Fibroblast of lung (primary cell): Measurements from ENCODE around the gene GDPD4. TPM values are rescaled to one million over a fixed set of nuclear protein-coding genes. Genes with fewer than 3 reads are reported as not detected.

Experiments
- DNase-seq, 2 donors: peaks; one replicate each; pipeline versions ENCODE4 v3.0.0 to v3.0.0-alpha.2; 2010; ENCODE audit warnings: low read depth in 2 of 2
- H2AFZ ChIP-seq: 2 replicates; pipeline ENCODE4 v1.5.1; 2012; ENCODE audit warnings: low read length, control low read depth, inconsistent platforms
- H3K27ac ChIP-seq: 2 replicates; pipeline ENCODE4 v1.5.1; 2011; ENCODE audit warnings: low read length, control low read depth; ENCODE audit not compliant: insufficient read depth
- H3K27me3 ChIP-seq: 2 replicates; pipeline ENCODE4 v1.5.1; 2011; ENCODE audit warnings: mild to moderate bottlenecking, low read length; ENCODE audit not compliant: control insufficient read depth, insufficient read depth
- H3K36me3 ChIP-seq: 2 replicates; pipeline ENCODE4 v1.5.1; 2011; ENCODE audit warnings: low read length; ENCODE audit not compliant: control insufficient read depth, insufficient read depth
- H3K4me1 ChIP-seq: 2 replicates; pipeline ENCODE4 v1.5.1; 2011; ENCODE audit warnings: low read length; ENCODE audit not compliant: control insufficient read depth, insufficient read depth; ENCODE audit errors: extremely low read depth
- H3K4me2 ChIP-seq: 2 replicates; pipeline ENCODE4 v1.5.1; 2011; ENCODE audit warnings: low read length, control low read depth; ENCODE audit not compliant: insufficient read depth; ENCODE audit errors: extremely low read depth
- H3K4me3 ChIP-seq, 4 experiments: fragments of 200-600 bp in 1 of 4; sonication (generic) in 1 of 4; replicated peaks in 1 of 4; 2 replicates each; pipeline ENCODE4 v1.5.1; 2011 to 2016; ENCODE audit warnings: low read length in 4 of 4, low read depth in 3 of 4, mild to moderate bottlenecking in 3 of 4, control low read depth in 2 of 4, inconsistent platforms in 1 of 4, mixed read lengths in 1 of 4; ENCODE audit not compliant: insufficient read depth in 1 of 4; ENCODE audit errors: control extremely low read depth in 1 of 4
- H3K79me2 ChIP-seq: 2 replicates; pipeline ENCODE4 v1.5.1; 2012; ENCODE audit warnings: mild to moderate bottlenecking, low read length, inconsistent platforms; ENCODE audit not compliant: control insufficient read depth, insufficient read depth
- H3K9ac ChIP-seq: 2 replicates; pipeline ENCODE4 v1.5.1; 2011; ENCODE audit warnings: mild to moderate bottlenecking, low read length, control low read depth; ENCODE audit not compliant: insufficient read depth
- H3K9me3 ChIP-seq: 2 replicates; pipeline ENCODE4 v1.5.1; 2012; ENCODE audit warnings: low read depth, low read length; ENCODE audit not compliant: control insufficient read depth, insufficient read depth
- H4K20me1 ChIP-seq: 2 replicates; pipeline ENCODE4 v1.5.1; 2011; ENCODE audit warnings: low read length; ENCODE audit not compliant: control insufficient read depth, insufficient read depth; ENCODE audit errors: extremely low read depth
- CTCF ChIP-seq, 2 donors: IDR thresholded peaks in 1 of 2; conservative IDR thresholded peaks in 1 of 2; 1 replicate in 1 of 2; 2 replicates in 1 of 2; pipeline ENCODE4 v1.5.1; 2011 to 2012; ENCODE audit warnings: low read length in 2 of 2, control low read depth in 1 of 2, inconsistent platforms in 1 of 2, low read depth in 1 of 2, mild to moderate bottlenecking in 1 of 2
- EZH2 ChIP-seq: IDR thresholded peaks from 2 replicates; pipeline ENCODE4 v1.5.1; 2012; ENCODE audit warnings: low read length, control low read depth, mild to moderate bottlenecking; ENCODE audit errors: missing control alignments
- polyA plus RNA-seq, 2 donors: library from polyadenylated mRNA; depleted of rRNA in 1 of 2; stranded (reverse) in 1 of 2; unstranded in 1 of 2; fragments of >200 nt; gene quantifications; 2 replicates each; pipeline ENCODE4 v1.2.1, GENCODE V29; 2011 to 2012; ENCODE audit warnings: missing spikeins in 1 of 2
- total RNA-seq: library from RNA; depleted of rRNA; stranded (reverse); fragments of >200 nt; gene quantifications from 2 replicates; pipeline ENCODE4 v1.2.1, GENCODE V29; 2014

The GDPD4 gene
- total and polyA plus RNA-seq, 2 donors (not counting 1 experiment from before 2014, with no cell fraction given): not detected

DNA sequence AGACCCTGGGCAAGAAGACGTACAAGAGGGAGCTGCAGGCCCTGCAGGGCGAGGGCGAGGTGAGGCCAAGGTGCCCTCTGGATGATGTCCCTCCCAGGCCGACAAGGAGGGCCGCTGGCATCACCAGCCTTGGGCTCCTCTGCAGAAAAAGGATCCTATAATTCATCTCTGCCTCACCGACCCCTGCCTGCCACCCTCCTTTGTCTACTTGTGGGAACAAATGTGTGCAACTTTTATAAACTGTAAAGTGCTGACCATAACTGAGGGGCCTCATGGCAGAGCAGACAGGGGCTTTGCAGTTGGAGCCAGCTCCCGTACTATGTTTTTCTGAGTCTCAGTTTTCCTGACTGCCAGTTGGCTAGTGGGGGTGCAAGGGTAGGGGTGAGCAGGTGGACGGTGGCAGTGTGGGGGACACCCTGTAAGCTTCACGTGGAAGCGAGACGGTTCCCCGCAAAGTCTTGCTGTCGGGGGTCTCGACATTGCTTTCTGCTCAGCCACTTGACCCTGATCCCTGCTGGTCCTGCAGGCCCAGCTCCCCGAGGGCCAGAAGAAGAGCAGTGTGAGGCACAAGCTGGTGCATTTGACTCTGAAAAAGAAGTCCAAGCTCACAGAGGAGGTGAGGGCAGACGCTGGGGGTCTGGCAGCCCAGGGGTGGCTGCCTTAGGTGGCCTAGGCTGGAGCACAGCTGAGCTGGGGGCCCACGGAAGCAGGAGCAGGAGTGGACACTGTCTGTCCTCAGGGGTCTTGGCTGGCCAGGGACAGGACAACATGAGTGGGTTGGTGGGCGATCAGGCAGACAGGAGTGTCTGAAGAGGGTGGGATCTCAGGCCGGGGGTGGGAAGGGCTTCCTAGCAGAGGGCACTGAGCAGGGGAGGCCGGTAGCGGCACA, 118.7 kb downstream of the GDPD4 start:
- Histone ChIP-seq H4K20me1 (no peaks in the 10 kb centered on the region), H3K79me2 (no peaks in the 10 kb centered on the region), H3K9me3 (no peaks in the 10 kb centered on the region), H2AFZ (no peak overlapping the region), H3K4me2 (no peak overlapping the region), H3K4me3 (no peak overlapping the region), H3K27me3 (peaks cover 6% of the 10 kb centered on the region), H3K36me3 (no peaks in the 10 kb centered on the region), H3K4me1 (no peaks in the 10 kb centered on the region), H3K9ac (no peak overlapping the region), H3K27ac (no peak overlapping the region)
- no peak for TF ChIP-seq CTCF (conservative IDR thresholded peaks at IDR 0.05 in 1 of 2, IDR thresholded peaks at IDR 0.05 in 1 of 2; ENCODE audit: low read depth in 1 of 2, low read length in 2 of 2)
- no peak for TF ChIP-seq EZH2
- DNase-seq: no peak

- Histone ChIP-seq H3K4me2 (no peak overlapping the region), H3K9me3 (no peaks in the 10 kb centered on the region), H4K20me1 (no peaks in the 10 kb centered on the region), H3K79me2 (no peaks in the 10 kb centered on the region), H3K4me3 (no peak overlapping the region), H3K27me3 (peaks cover 6% of the 10 kb centered on the region), H3K9ac (no peak overlapping the region), H3K27ac (no peak overlapping the region), H2AFZ (no peak overlapping the region), H3K4me1 (no peaks in the 10 kb centered on the region), H3K36me3 (no peaks in the 10 kb centered on the region)
- DNase-seq: no peak
- TF ChIP-seq EZH2 (no peak), CTCF (conservative IDR thresholded peaks at IDR 0.05 in 1 of 2, IDR thresholded peaks at IDR 0.05 in 1 of 2; ENCODE audit: low read depth in 1 of 2, low read length in 2 of 2) (no peak)
Observed at GRCh38 chr11:77181799-77182541, 119.5 kb downstream of the GDPD4 start.

DNA sequence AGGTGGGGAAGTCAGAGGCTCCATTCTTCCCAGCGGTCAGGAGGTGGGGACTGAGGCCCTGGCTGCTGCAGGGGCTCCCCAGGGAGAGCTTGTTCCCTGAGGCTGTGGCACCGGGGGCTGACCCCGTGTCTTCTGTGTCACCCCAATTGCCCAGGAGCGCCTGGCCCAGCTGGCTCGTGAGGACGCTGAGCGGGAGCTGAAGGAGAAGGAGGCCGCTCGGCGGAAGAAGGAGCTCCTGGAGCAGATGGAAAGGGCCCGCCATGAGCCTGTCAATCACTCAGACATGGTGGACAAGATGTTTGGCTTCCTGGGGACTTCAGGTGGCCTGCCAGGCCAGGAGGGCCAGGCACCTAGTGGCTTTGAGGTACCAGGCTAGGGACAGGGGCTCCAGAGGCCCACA, 120.3 kb downstream of the GDPD4 start:
- Histone ChIP-seq H4K20me1 (no peaks in the 10 kb centered on the region), H2AFZ (no peak overlapping the region), H3K27me3 (peaks cover 6% of the 10 kb centered on the region), H3K79me2 (no peaks in the 10 kb centered on the region), H3K27ac (no peak overlapping the region), H3K9me3 (no peaks in the 10 kb centered on the region), H3K4me3 (no peak overlapping the region), H3K9ac (no peak overlapping the region), H3K4me2 (no peak overlapping the region), H3K4me1 (no peaks in the 10 kb centered on the region), H3K36me3 (no peaks in the 10 kb centered on the region)
- DNase-seq: no peak
- no peak for TF ChIP-seq EZH2
- no peak for TF ChIP-seq CTCF (conservative IDR thresholded peaks at IDR 0.05 in 1 of 2, IDR thresholded peaks at IDR 0.05 in 1 of 2; ENCODE audit: low read depth in 1 of 2, low read length in 2 of 2)
